HG02678 (cell line): ENCODE results near the gene AGRN.
A peak's percentile ranks its signal among the peaks of the same experiment; 100 is the strongest.
"Not testable (repeated sequence)": the region's sequence is repeated elsewhere in the genome, so short reads cannot be mapped to it uniquely, and the experiment has no call there.

Source experiments
- ATAC-seq: cut with Tn5 transposase; IDR thresholded peaks from one replicate; pipeline ENCODE4 v1.9.1; 2021; ENCODE audit warnings: mild to moderate bottlenecking, moderate library complexity; ENCODE audit not compliant: unreplicated experiment

Gene AGRN

DNA sequence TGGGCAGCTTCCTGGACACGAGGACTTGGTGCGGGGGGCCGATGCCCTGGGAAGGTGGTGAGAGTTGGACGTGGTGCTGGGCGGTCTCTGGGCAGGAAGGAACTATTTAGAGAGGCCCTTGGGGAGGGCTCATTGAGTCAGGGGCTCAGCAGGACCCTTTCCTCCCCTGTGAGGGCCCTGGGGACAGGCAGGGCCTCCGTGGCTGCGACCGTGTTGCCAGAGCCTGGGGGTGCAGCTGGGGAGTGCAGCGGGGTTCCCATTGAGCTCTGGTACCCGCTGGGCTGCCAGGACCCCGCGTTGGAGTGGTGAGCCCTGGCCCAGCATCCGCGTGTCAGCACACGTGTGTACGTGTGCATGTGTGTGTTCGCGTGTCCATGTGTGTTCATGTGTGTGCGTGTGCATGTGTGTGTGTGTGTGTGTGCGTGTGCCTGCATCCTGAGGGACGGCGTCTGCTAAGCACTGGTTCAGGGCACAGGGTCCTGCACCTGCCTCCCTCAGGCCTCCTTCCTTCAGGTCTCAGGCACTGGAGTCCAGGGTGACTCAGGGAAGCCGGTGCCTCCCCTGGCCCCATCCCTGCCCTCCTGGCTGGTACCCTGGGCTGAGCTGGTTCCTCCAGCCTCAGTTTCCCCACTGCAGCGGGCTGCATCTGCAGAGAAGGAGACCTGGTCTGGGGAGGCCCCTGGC, 43.5 kb downstream of the AGRN start:
- ATAC-seq, result no peak

DNA sequence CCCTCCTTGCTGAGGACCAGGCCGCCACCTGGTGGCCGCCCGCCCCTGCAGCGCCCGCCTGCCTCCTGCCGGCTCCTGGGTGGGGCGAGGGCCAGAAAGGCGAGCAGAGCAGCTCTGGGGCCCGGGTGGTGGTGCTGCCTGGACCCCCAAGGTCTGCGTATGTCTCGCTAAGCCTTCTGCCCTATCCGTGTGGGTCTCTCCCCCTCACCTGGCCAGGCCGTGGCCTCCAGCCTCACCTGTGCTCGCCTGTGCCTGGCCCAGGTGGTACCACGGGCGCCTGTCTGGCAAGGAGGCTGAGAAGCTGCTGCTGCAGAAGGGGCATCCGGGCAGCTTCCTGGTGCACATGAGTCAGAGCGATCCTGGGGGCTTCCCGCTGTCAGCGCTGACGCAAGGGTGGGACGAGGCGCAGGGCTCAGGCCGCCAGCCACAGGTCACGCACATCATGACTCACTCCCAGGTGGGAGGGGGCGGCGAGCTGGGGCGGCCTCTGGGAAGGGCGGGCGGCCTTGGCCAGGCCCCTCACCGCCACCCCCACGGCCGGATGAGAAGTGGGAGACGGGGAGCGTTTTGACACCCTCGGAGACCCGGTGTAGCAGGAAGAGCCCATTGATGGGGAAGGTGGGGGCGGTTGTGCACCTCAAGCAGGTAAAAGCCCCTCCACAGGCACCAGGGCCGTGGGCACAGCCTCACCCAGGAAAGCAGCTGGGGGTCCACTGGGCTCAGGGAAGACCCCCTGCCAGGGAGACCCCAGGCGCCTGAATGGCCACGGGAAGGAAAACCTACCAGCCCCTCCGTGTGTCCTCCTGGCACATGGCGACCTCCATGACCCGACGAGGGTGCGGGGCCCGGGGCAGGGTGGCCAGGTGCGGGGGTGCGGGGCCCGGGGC, 44.3 kb downstream of the AGRN start:
- ATAC-seq, result peak; percentile 41

GRCh38 chr1:1065265-1065939, 45.5 kb downstream of the AGRN start:
- no peak for ATAC-seq

DNA sequence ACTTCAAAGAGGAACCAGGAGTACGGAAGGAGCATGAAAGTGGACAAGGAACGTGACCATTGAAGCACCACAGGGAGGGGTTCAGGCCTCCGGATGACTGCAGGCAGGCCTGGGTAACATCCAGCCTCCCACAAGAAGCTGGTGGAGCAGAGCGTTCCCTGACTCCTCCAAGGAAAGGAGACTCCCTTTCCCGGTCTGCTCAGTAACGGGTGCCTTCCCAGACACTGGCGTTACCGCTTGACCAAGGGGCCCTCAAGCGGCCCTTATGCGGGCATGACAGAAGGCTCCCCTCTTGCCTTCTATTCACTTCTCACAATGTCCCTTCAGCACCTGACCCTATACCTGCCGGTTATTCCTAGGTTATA, 46.0 kb downstream of the AGRN start:
- not testable (repeated sequence) for ATAC-seq

DNA sequence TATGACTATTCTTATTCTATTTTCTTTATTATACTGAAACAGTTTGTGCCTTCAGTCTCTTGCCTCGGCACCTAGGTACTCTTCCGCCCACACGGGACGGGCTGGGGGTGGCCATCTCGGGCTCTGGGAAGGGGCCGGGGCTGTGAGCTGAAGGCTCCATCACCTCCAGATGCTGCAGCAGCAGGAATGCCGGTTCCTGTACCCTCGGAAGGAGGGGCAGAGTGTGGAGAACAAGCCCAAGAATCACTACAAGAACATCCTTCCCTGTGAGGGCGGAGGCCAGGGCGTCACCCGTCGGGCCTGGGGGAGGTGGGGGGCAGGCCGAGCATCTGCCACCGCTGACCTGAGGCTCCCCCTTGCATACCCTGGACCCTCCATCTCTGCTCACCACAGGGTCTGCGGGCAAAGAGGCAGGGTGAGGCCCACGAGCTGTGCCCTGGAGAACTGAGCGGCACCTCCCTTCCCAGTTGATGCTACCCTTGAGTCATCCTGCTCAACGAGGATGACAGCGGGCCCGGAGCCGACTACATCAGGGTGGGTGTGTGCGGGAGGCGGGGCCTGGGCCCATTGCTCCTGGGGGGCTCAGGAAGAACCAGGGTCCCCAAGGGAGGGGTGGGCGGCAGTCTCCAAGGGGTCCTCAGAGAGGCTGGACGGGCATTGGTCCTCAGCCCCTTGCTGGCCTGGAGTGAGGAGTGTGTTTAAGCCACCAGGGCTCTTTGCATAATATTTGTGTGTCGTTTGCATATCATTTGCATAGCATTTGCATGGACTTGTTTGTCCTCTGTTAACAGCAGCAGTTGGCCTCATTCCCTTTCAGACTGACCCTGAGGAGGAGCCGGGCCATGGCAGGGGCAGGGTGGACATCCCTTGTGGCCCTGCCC, 46.7 kb downstream of the AGRN start:
- ATAC-seq, result no peak

GRCh38 chr1:1067284-1067859, 47.5 kb downstream of the AGRN start:
- no peak for ATAC-seq

DNA sequence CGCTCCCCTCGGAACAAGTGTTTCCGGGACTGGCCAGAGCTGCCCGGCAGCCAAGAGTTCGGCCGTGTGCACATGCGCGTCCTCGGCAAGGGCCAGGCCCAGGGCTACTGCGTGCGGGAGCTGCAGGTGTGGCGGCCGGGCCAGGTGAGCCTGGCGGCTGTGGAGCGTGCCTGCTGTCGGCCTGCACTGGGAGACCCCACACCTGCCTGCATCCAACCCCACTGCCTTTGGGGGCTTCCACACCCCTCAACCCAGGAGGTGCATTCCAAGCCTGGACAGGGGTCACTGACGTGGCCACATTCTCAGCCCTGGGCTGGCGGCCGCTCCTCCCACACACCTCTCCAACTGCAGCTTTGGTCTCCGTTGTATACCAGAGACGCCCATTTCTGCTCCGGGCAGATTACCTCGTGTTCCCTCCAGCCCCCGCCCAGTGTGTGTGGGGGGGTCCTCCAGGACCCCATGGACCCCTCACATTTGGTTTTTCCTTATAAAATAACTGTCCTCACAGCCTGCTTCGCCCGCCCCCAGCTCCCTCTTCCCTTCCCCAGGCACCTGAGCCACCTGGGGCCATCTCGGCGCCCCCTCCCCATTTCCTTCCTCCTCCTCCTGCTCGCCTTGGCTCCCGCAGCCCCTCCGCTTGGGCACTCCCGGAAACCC, 48.1 kb downstream of the AGRN start:
- ATAC-seq, result no peak

DNA sequence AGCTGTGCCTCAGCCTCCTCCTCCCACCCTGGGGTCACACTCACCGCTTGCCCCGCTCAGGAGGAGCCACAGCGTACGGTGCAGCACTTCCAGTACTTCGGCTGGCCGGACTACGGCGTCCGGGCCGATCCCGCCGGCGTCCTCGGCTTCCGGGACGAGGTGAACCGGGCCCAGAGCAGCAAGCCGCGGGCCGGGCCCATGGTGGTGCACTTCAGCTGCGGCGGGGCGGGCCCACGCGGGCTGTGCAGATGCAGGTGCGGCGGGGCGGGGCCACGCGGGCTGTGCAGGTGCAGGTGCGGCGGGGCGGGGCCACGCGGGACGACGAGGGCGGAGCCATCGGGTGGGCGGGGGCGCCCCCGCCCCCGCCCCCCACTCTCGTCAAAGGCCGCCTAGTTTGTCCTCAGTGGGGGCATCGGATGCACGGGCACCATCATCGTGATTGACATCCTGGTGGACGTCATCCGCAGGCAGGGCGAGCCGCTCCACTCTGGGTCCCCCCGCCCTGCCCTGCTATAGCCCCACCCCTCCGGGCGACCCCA, 48.7 kb downstream of the AGRN start:
- ATAC-seq, result peak; percentile 17

DNA sequence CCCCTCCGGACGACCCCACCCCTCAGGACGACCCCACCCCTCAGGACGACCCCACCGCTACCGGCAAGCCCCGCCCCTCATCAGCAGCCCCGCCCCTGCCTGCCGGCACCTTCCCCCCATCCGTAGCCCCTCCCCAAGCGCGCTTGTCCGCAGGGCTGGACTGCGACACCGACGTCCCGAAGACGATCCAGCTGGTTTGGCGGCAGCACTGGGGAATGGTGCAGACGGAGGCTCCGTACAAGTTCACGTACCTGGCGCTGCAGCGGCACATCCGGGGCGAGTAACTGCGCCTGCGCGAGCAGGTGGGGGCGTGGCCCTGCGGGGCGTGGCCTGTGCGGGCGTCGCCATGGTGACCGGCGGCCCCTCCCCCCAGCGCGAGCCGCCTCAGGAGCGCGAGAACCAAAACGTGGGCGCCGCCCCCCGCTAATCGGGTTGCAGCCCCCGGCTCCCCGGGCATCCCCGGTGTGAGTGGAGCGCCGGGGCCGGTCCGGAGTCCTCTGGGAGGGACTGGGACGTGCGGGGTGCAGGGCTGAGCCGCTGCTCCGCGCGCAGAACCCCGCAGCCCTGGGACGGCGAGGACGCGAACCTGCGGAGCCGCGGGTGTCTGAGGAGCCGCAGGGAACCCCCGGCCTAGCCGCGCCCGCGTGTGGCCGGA, 49.3 kb downstream of the AGRN start:
- peak; percentile 45 for ATAC-seq

GRCh38 chr1:1069711-1070676, 50.1 kb downstream of the AGRN start:
- no peak for ATAC-seq

- no peak for ATAC-seq
These were observed 51.8 kb downstream of the AGRN start for GRCh38 chr1:1071486-1072298.

- ATAC-seq, result no peak
These were observed 52.5 kb downstream of the AGRN start for GRCh38 chr1:1072299-1072848.

- ATAC-seq, result no peak
These were observed 53.2 kb downstream of the AGRN start for GRCh38 chr1:1072849-1073742.

GRCh38 chr1:1073743-1074587, 54.0 kb downstream of the AGRN start, which contains the start of gene RNF223:
TSS of gene RNF223 (minus strand) at chr1:1074306. CDS start at chr1:1072566, 1,740 bp downstream.
- no peak for ATAC-seq

DNA sequence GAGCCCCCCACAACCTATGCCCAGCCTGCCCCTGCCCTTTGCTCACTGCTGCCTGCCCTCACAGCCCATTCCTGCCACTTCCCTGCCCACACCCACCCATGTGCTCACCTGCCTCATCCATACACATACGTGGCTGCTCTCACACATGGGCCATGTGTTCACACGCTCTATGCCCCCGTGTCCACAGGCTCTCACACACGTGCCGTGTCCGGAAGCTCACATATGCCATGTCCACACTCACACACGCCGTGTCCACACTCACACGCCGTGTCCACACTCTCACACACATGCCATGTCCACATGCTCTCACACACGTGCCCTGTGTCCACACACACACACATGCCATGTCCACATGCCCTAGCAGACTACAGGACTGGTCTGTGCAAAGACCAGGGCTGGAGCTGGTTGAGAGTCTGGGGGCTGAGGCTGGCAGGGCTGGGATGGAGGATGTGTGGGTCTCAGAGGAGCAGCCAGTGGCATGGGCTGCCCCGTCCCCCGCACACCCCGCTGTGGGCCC, 54.8 kb downstream of the AGRN start:
- ATAC-seq, result no peak
